Large intestine (tissue), 3 donors: Measurements from ENCODE around the gene ZNF555. TPM values are rescaled to one million over a fixed set of nuclear protein-coding genes. Genes with fewer than 3 reads are reported as not detected.
"Not testable (repeated sequence)": the region's sequence is repeated elsewhere in the genome, so short reads cannot be mapped to it uniquely, and the experiment has no call there.

Experiments
- DNase-seq, 2 donors: peaks; one replicate each; pipeline versions ENCODE4 v3.0.0 to v3.0.0-alpha.2; 2013
- H3K27ac ChIP-seq: one replicate; pipeline ENCODE4 v1.5.1; 2013; ENCODE audit warnings: low read length
- H3K27me3 ChIP-seq: 2 replicates; pipeline ENCODE4 v1.6.1; 2013; ENCODE audit warnings: low read length; ENCODE audit not compliant: control insufficient read depth, insufficient read depth
- H3K36me3 ChIP-seq: 2 replicates; pipeline ENCODE4 v1.6.1; 2013; ENCODE audit warnings: low read length; ENCODE audit not compliant: control insufficient read depth, insufficient read depth
- H3K4me1 ChIP-seq: one replicate; pipeline ENCODE4 v1.6.1; 2013; ENCODE audit warnings: low read length; ENCODE audit not compliant: control insufficient read depth, insufficient read depth
- H3K4me3 ChIP-seq: one replicate; pipeline ENCODE4 v1.5.1; 2013; ENCODE audit warnings: low read length
- H3K9me3 ChIP-seq: one replicate; pipeline ENCODE4 v1.6.1; 2013; ENCODE audit warnings: mild to moderate bottlenecking, low read depth, low read length, moderate library complexity; ENCODE audit not compliant: control insufficient read depth
- WGBS: methylation state at CpG from one replicate; pipeline ENCODE4 v1.1.5; 2013; ENCODE audit warnings: low lambda C conversion rate; ENCODE audit not compliant: insufficient coverage; 5-methylcytosine and 5-hydroxymethylcytosine counted together
- polyA plus RNA-seq: library from polyadenylated mRNA; unstranded; fragments of 120-200 nt; gene quantifications from one replicate; pipeline ENCODE4 v1.2.1, GENCODE V29; 2013

The ZNF555 gene
- polyA plus RNA-seq, 1 donor: 4.9 TPM

- peak; percentile 68 to 79 for DNase-seq
- peaks cover 8% of the 10 kb centered on the region for H3K9me3 ChIP-seq
- WGBS: no CpG with 5 or more reads among the region's 13 CpGs
- peaks cover 3% of the 10 kb centered on the region for H3K36me3 ChIP-seq
- no peaks in the 10 kb centered on the region for H3K27me3 ChIP-seq
- H3K4me3 ChIP-seq: peak overlapping the region; percentile 96
- peaks cover 9% of the 10 kb centered on the region for H3K4me1 ChIP-seq
- peak overlapping the region; percentile 96 for H3K27ac ChIP-seq
Observed at GRCh38 chr19:2902590-2903218, 61.4 kb downstream of the ZNF555 start.

GRCh38 chr19:2903326-2903725 lies 62.1 kb downstream of the ZNF555 start:
- no CpG with 5 or more reads among the region's 13 CpGs for WGBS
- not testable (repeated sequence) for H3K27me3 ChIP-seq, H3K36me3 ChIP-seq, H3K4me3 ChIP-seq, H3K9me3 ChIP-seq, H3K4me1 ChIP-seq, DNase-seq
- H3K27ac ChIP-seq: peak overlapping the region; percentile 96

GRCh38 chr19:2905918-2906519 lies 64.7 kb downstream of the ZNF555 start:
- Histone ChIP-seq H3K4me1 (peaks cover 9% of the 10 kb centered on the region), H3K4me3 (no peak overlapping the region), H3K27me3 (no peaks in the 10 kb centered on the region), H3K36me3 (peaks cover 5% of the 10 kb centered on the region), H3K9me3 (peaks cover 14% of the 10 kb centered on the region), H3K27ac (no peak overlapping the region)
- DNase-seq: no peak
- no CpG with 5 or more reads among the region's 11 CpGs for WGBS

GRCh38 chr19:2906631-2907195 lies 65.4 kb downstream of the ZNF555 start:
- Histone ChIP-seq H3K4me1 (peaks cover 9% of the 10 kb centered on the region), H3K4me3 (no peak overlapping the region), H3K36me3 (peaks cover 5% of the 10 kb centered on the region), H3K9me3 (peaks cover 21% of the 10 kb centered on the region), H3K27me3 (no peaks in the 10 kb centered on the region), H3K27ac (no peak overlapping the region)
- WGBS: no CpG with 5 or more reads among the region's 20 CpGs
- no peak for DNase-seq

Other genes with a start within 250 kb of the ZNF555 start
- 2.2 TPM for gene GNG7, start 138.8 kb upstream of the ZNF555 start, polyA plus RNA-seq
- gene DIRAS1, start 120.1 kb upstream of the ZNF555 start, polyA plus RNA-seq: 2.6 TPM
- 18.2 TPM for gene SLC39A3, start 101.5 kb upstream of the ZNF555 start, polyA plus RNA-seq
- 41.3 TPM for gene SGTA, start 58.2 kb upstream of the ZNF555 start, polyA plus RNA-seq
- 41.3 TPM for gene THOP1, start 56.0 kb upstream of the ZNF555 start, polyA plus RNA-seq
- 5.5 TPM for gene ZNF554, start 21.6 kb upstream of the ZNF555 start, polyA plus RNA-seq
- 0.13 TPM for gene ZNF556, start 25.9 kb downstream of the ZNF555 start, polyA plus RNA-seq
- 11.3 TPM for gene ZNF57, start 59.5 kb downstream of the ZNF555 start, polyA plus RNA-seq
- 7.4 TPM for gene ZNF77, start 103.5 kb downstream of the ZNF555 start, polyA plus RNA-seq
- 2.1 TPM for gene TLE6, start 136.1 kb downstream of the ZNF555 start, polyA plus RNA-seq
- 87.9 TPM for gene TLE2, start 187.8 kb downstream of the ZNF555 start, polyA plus RNA-seq
- 335 TPM for gene TLE5, start 221.0 kb downstream of the ZNF555 start, polyA plus RNA-seq